ENCODE data around the gene SLC38A6. TPM values are rescaled to one million over a fixed set of nuclear protein-coding genes. Genes with fewer than 3 reads are reported as not detected.

Gene SLC38A6
- total RNA-seq, 2 experiments from 2014 or later: 5.9 to 8.2 TPM

DNA sequence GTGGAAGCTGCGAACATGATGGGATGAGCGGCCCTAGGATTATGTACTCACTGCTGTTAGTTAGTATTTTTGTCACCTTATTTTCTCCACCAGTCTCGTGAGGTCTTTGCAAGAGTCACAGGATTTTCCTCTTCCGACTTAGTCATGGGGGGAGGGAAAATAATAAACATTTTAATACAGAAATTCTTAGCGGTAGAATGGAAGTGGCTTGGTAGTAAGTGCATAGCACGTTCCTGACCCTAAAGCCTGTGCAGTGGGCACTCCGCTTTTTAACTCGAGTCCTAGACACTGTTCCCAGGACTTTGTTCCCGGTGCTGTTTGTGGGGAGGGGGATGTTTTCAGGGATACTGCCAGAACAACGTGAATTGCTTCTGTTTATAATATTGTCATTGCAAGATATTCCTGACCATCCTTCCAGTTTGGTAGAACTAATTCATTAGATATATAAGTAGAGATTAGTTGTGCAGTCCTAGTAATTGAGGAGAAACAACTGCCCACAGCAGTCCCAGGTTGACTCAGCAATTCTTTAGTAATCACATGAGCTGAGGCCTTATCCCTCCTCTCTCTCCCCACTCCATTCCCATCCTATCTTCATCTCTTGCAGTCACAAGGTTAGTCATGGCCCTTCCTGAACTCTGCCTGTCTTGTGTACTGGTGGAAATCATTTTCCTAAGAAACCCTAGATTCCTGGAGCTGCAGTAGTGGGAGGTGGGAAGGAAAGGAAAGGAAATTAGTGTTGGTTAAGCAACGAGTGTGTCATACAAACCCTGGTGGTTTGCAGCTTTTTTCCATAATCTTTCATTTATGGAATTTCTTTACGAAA lies 799 bp downstream of the SLC38A6 start:
- H3K4me3 Mint-ChIP-seq: no peak overlapping the region
- H3K4me1 Mint-ChIP-seq (ENCODE audit: low read depth): peaks cover 7% of the 10 kb centered on the region
- POLR2A ChIA-PET: interaction anchor here (0.5 to 1.7 kb wide), 9 partner anchors 13 to 856 kb away, joined by 3 to 8 read pairs (median 3); partner anchors contain the start of gene PPM1A
- peaks cover 12% of the 10 kb centered on the region for H3K36me3 Mint-ChIP-seq (ENCODE audit: low read depth)
- no peaks in the 10 kb centered on the region for H3K9me3 Mint-ChIP-seq (ENCODE audit: insufficient read depth)
- DNase-seq (no peak), ATAC-seq (no peak)
- CTCF ChIA-PET: interaction anchor here (0.9 kb wide), 1 partner anchor 19 kb away, joined by 3 read pairs; no protein-coding TSS in a partner anchor
- H3K27ac Mint-ChIP-seq: no peak overlapping the region
- H3K27me3 Mint-ChIP-seq (ENCODE audit: low read depth): no peaks in the 10 kb centered on the region

DNA sequence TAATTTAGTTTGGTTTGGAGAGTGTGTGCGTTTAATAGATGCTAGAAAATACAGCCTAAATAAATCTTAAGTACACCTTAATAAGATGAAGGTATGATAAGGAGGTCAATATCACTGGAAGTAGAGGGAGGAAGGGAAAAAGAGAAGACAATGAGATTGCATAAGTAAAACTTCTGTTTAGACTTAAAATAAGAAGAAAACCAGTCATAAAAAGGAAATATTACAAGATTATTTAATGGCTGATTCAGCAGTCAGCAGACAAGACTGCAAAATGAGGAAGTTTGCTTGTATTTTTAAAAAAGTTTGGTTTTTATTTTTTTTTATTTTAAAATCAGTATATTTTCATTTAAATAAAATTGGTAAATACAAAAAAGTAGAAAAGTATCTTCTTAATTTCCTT lies 3.2 kb downstream of the SLC38A6 start:
- Mint-ChIP-seq H3K36me3 (ENCODE audit: low read depth) (peaks cover 3% of the 10 kb centered on the region), H3K9me3 (ENCODE audit: insufficient read depth) (no peaks in the 10 kb centered on the region), H3K27ac (no peak overlapping the region), H3K4me3 (no peak overlapping the region), H3K4me1 (ENCODE audit: low read depth) (peaks cover 3% of the 10 kb centered on the region), H3K27me3 (ENCODE audit: low read depth) (no peaks in the 10 kb centered on the region)
- ChIA-PET CTCF (no interaction called here), POLR2A (no interaction called here)
- ATAC-seq (no peak), DNase-seq (no peak)

DNA sequence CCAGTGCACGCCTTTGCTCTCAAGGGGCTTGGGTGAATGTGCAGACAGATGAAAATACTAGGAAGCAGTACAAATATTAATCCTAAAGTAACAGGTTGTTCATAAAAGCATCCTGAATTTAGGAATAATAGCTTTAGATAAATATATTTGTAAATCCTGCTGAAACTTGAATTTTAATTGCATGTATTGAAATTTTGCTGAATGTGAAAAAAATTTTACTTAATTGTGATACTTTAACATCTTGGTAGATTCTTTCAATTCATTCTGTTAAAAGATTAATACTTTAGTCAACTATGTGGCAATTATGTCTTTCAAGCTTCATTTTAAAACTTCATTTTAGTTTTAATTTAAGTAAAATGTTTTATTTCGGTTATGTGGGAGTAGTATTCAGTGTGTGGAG lies 5.5 kb downstream of the SLC38A6 start:
- no peaks in the 10 kb centered on the region for H3K9me3 Mint-ChIP-seq (ENCODE audit: insufficient read depth)
- H3K27me3 Mint-ChIP-seq (ENCODE audit: low read depth): no peaks in the 10 kb centered on the region
- no peak overlapping the region for H3K27ac Mint-ChIP-seq
- H3K36me3 Mint-ChIP-seq (ENCODE audit: low read depth): no peaks in the 10 kb centered on the region
- H3K4me3 Mint-ChIP-seq: no peak overlapping the region
- ATAC-seq (no peak), DNase-seq (no peak)
- no peaks in the 10 kb centered on the region for H3K4me1 Mint-ChIP-seq (ENCODE audit: low read depth)
- CTCF ChIA-PET: no interaction called here
- POLR2A ChIA-PET: no interaction called here

DNA sequence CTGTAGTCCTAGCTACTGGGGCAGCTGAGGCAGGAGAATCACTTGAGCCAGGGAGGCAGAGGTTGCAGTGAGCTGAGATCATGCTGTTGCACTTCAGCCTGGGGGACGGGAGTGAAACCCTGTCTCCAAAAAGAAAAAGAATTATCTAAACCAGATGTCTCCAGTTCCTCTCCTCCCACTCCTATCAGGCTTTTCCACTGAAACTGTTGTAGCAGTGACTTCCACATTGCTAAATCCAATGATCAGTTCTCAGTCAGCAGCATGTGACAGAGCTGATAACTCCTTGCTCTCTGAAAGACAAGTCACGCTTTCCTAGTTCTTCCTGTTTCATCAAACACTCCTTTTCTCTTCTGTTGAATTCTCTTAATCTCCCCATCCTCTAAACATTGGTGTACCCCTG lies 8.6 kb downstream of the SLC38A6 start:
- no peaks in the 10 kb centered on the region for H3K27me3 Mint-ChIP-seq (ENCODE audit: low read depth)
- CTCF ChIA-PET: interaction anchor here (0.6 kb wide), 1 partner anchor 848 kb away, joined by 3 read pairs; no protein-coding TSS in a partner anchor

DNA sequence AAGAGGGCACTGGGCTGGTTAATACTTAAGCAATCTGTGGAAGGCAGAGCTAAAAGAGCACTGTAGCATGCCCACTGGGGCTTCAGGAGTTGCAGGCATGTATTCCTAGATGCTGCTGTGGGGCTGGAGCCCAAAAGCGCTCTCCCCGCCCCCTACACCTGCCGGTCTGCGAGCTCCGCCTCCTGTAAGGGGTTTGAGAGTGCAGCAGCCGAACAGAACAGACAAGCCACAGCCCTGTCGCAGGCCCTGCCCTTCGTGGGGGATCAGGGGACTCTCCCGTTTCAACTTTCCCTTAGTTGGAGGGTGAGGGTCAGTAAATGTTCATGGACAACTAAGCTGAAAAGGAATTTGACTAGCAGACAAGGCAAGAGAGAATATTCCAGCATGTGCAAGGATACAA lies 17.6 kb downstream of the SLC38A6 start:
- Mint-ChIP-seq H3K4me1 (ENCODE audit: low read depth) (no peaks in the 10 kb centered on the region), H3K36me3 (ENCODE audit: low read depth) (no peaks in the 10 kb centered on the region), H3K9me3 (ENCODE audit: insufficient read depth) (no peaks in the 10 kb centered on the region), H3K27ac (no peak overlapping the region), H3K4me3 (no peak overlapping the region), H3K27me3 (ENCODE audit: low read depth) (no peaks in the 10 kb centered on the region)
- POLR2A ChIA-PET: no interaction called here
- CTCF ChIA-PET: no interaction called here
- ATAC-seq: no peak
- DNase-seq: no peak

More for the DNA sequence above, 8.6 kb downstream of the SLC38A6 start:
- H3K9me3 Mint-ChIP-seq (ENCODE audit: insufficient read depth): no peaks in the 10 kb centered on the region
- POLR2A ChIA-PET: no interaction called here
- DNase-seq (no peak), ATAC-seq (no peak)
- no peaks in the 10 kb centered on the region for H3K4me1 Mint-ChIP-seq (ENCODE audit: low read depth)
- no peak overlapping the region for H3K4me3 Mint-ChIP-seq
- no peaks in the 10 kb centered on the region for H3K36me3 Mint-ChIP-seq (ENCODE audit: low read depth)
- no peak overlapping the region for H3K27ac Mint-ChIP-seq

DNA sequence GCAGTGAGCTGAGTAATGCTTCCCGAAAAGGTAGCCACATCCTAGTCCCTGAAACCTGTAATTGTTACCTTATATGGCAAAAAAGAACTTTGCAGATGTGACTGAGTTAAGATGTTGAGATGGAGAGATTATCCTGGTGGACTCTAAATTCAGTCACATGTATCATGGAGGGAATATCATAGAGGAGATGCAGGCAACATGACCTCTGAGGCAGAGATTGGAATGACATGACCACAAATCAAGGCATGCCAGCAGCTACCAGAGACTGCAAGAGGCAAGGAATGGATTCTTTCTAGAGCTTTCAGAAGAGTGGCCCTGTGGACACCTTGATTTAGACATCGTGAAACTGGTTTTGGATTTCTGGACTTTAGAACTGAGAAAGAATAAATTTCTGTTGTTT lies 18.5 kb downstream of the SLC38A6 start:
- no peaks in the 10 kb centered on the region for H3K9me3 Mint-ChIP-seq (ENCODE audit: insufficient read depth)
- CTCF ChIA-PET: no interaction called here
- no peaks in the 10 kb centered on the region for H3K4me1 Mint-ChIP-seq (ENCODE audit: low read depth)
- ATAC-seq (no peak), DNase-seq (no peak)
- H3K36me3 Mint-ChIP-seq (ENCODE audit: low read depth): no peaks in the 10 kb centered on the region
- H3K27me3 Mint-ChIP-seq (ENCODE audit: low read depth): no peaks in the 10 kb centered on the region
- H3K4me3 Mint-ChIP-seq: no peak overlapping the region
- POLR2A ChIA-PET: no interaction called here
- no peak overlapping the region for H3K27ac Mint-ChIP-seq

DNA sequence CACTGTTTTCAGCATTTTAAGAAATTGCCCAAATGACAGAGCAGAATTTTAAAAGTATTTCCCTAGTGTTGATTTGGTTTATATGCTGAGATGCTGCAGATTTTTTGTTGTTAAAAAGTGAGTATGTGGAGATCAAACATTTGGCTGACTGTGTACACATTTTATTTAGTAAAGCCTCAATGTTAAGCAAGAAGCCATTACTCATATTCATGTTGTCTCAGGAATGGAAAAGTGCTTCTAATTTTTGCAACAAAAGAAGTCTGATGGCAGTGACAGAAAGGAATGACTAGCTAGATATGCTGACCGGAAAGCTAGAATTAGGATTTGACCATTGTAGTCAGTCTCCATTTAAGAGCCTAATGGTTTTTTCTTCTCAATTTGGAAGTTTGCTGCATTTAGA lies 22.5 kb downstream of the SLC38A6 start:
- no peak overlapping the region for H3K27ac Mint-ChIP-seq
- peaks cover 2% of the 10 kb centered on the region for H3K36me3 Mint-ChIP-seq (ENCODE audit: low read depth)
- DNase-seq: no peak
- no peak for ATAC-seq
- H3K4me1 Mint-ChIP-seq (ENCODE audit: low read depth): no peaks in the 10 kb centered on the region
- CTCF ChIA-PET: interaction anchor here (0.7 kb wide), 1 partner anchor 215 kb away, joined by 3 read pairs; no protein-coding TSS in a partner anchor
- H3K4me3 Mint-ChIP-seq: no peak overlapping the region
- H3K27me3 Mint-ChIP-seq (ENCODE audit: low read depth): no peaks in the 10 kb centered on the region
- no peaks in the 10 kb centered on the region for H3K9me3 Mint-ChIP-seq (ENCODE audit: insufficient read depth)
- POLR2A ChIA-PET: no interaction called here

DNA sequence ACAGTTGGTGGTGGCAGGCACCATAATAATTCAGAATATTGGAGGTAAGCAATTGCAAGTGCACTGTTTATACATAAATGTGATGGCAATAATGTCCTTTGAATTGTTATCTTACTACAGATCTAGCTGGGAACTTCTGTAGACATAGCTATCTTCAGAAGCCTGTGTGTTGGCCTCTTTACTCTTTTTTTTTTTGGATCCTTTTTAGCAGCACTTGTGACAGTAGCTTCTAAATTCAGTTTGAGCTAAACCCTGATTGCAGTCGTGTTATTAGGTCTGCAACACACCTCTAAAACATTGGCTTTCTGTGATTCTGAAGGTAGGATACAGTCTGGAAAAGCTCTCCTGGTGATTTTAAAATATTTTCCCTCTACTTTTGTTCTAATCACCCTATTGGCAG lies 38.5 kb downstream of the SLC38A6 start:
- no peak for ATAC-seq
- Mint-ChIP-seq H3K27me3 (ENCODE audit: low read depth) (no peaks in the 10 kb centered on the region), H3K27ac (no peak overlapping the region), H3K36me3 (ENCODE audit: low read depth) (no peaks in the 10 kb centered on the region), H3K4me3 (no peak overlapping the region), H3K4me1 (ENCODE audit: low read depth) (no peaks in the 10 kb centered on the region), H3K9me3 (ENCODE audit: insufficient read depth) (no peaks in the 10 kb centered on the region)
- DNase-seq: no peak
- CTCF ChIA-PET: interaction anchor here (1.4 to 1.5 kb wide), 2 partner anchors 10 to 394 kb away, joined by 3 read pairs; no protein-coding TSS in a partner anchor
- POLR2A ChIA-PET: no interaction called here

DNA sequence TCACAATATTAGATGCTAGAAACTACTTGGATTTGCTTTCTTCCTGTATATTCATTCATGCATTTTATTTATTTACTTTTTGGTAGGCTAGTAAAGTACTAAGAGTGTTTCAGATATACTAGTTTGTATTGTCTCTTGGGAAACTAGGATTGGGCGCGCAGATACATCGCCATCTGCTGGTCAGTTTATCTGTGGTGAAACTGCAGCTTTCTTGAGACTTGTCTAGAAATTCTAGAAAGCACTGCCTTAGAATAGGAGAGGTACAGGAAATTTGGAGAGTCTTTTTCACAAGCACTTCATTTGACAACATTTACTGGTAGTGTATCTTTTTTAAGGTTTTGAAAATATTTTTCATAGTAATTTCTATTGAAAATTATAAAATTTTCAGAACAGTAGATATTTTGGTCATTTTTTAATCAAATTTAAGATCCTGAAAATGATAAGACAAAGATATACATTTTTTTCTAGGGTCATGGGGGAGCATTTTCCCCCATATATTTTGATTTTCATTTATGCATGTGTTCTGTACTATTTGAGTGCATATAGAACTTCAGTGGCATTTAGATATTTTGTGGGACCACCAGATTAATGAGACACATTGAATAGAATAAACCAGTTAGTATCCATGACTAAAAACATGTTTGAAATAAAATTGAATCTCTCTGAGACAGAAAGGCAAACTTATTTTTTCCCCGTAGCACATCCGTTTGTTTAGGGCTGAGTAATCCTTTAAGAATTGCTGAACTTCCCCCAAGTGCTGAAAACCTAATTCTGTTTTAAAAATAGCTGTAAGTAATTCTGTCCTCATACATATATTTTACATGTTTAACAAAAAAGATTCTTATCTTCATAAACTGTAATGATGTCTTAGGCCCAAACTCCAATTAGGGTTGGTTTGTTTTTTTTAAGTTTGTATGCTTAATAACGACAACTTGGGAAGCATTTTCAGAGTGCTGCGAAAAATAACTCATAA lies 44.5 kb downstream of the SLC38A6 start:
- DNase-seq: peak; percentile 71
- ChIA-PET CTCF (interaction anchor here (0.7 to 4.4 kb wide), 17 partner anchors 17 to 1101 kb away, joined by 3 to 49 read pairs (median 3); partner anchors contain the start of genes SLC38A6 and TRMT5), POLR2A (no interaction called here)
- no peaks in the 10 kb centered on the region for H3K4me1 Mint-ChIP-seq (ENCODE audit: low read depth)
- ATAC-seq: no peak
- no peaks in the 10 kb centered on the region for H3K9me3 Mint-ChIP-seq (ENCODE audit: insufficient read depth)
- no peak overlapping the region for H3K27ac Mint-ChIP-seq
- no peaks in the 10 kb centered on the region for H3K27me3 Mint-ChIP-seq (ENCODE audit: low read depth)
- no peak overlapping the region for H3K4me3 Mint-ChIP-seq
- H3K36me3 Mint-ChIP-seq (ENCODE audit: low read depth): no peaks in the 10 kb centered on the region

DNA sequence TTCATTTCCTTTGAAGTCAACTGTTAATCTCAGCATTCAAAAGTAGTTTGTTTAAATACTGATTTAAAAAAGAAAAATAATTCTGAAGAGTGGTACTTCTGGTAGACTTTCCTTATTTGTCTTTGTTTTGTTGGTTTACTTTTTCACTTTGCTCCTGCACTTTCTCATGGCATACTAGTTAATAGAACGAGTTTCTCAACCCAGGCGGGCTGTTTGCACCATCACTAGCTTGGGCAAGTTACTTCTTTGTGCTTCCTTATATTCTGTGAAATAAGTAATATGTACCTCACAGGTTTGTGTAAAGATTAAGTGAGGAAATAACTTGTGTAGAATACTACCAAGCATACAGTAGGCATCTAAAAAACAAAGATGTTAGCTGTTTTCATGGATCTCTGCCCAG lies 45.5 kb downstream of the SLC38A6 start:
- H3K36me3 Mint-ChIP-seq (ENCODE audit: low read depth): no peaks in the 10 kb centered on the region
- H3K27me3 Mint-ChIP-seq (ENCODE audit: low read depth): no peaks in the 10 kb centered on the region
- CTCF ChIA-PET: interaction anchor here (0.7 to 4.4 kb wide), 18 partner anchors 22 to 1100 kb away, joined by 3 to 49 read pairs (median 3); partner anchors contain the start of genes SLC38A6, TMEM30B and TRMT5
- no peak for DNase-seq
- no peak overlapping the region for H3K27ac Mint-ChIP-seq
- POLR2A ChIA-PET: no interaction called here
- no peaks in the 10 kb centered on the region for H3K4me1 Mint-ChIP-seq (ENCODE audit: low read depth)
- no peak overlapping the region for H3K4me3 Mint-ChIP-seq
- ATAC-seq: no peak
- no peaks in the 10 kb centered on the region for H3K9me3 Mint-ChIP-seq (ENCODE audit: insufficient read depth)

DNA sequence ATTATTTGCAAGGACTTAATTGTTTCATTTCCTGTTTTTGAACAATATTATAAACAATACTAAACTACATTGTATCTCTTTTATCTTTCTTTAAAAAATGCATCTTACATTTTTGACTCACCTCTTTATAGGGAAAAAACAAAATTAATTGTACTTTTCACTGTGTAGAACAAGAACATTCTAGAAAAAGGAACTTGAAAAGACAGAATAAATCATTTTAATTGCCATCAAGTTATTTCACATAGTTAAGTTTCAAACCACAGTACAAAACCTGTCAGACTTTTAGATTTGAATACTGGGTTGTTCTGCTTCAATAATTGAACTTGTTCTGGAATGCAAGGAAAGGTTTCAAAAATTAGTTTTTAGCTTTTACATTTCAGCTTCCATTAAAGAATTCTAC lies 50.0 kb downstream of the SLC38A6 start:
- Mint-ChIP-seq H3K27me3 (ENCODE audit: low read depth) (no peaks in the 10 kb centered on the region), H3K27ac (no peak overlapping the region), H3K9me3 (ENCODE audit: insufficient read depth) (no peaks in the 10 kb centered on the region), H3K36me3 (ENCODE audit: low read depth) (no peaks in the 10 kb centered on the region), H3K4me1 (ENCODE audit: low read depth) (peaks cover 7% of the 10 kb centered on the region), H3K4me3 (no peak overlapping the region)
- CTCF ChIA-PET: interaction anchor here (0.9 to 3.2 kb wide), 2 partner anchors 10 to 406 kb away, joined by 3 to 14 read pairs; no protein-coding TSS in a partner anchor
- ATAC-seq (no peak), DNase-seq (no peak)
- POLR2A ChIA-PET: no interaction called here

DNA sequence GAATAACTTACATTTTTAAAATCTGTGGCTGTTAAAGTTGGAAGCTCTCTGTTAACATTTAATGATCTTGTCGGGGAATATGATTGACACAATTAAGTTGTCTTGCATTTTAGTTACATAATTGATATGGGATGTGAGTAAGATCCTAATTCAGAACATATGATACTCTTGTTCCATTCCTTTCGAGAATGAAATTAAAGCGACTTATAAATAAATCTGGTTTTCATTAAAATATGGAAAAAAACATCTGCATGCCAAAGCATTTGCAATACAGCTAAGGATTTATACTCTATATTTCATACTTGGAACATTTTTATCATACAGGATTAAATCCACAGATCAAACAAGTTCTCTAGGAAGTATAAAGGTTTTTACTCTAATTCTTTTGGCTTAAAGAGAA lies 52.0 kb downstream of the SLC38A6 start:
- Mint-ChIP-seq H3K4me3 (no peak overlapping the region), H3K27me3 (ENCODE audit: low read depth) (no peaks in the 10 kb centered on the region), H3K36me3 (ENCODE audit: low read depth) (no peaks in the 10 kb centered on the region), H3K27ac (no peak overlapping the region), H3K9me3 (ENCODE audit: insufficient read depth) (no peaks in the 10 kb centered on the region), H3K4me1 (ENCODE audit: low read depth) (peaks cover 7% of the 10 kb centered on the region)
- ATAC-seq: no peak
- ChIA-PET CTCF (interaction anchor here (1.7 to 3.2 kb wide), 2 partner anchors 221 to 408 kb away, joined by 6 to 14 read pairs; no protein-coding TSS in a partner anchor), POLR2A (no interaction called here)
- no peak for DNase-seq
